ENCODE measurements around the gene ANKFN1. TPM values are rescaled to one million over a fixed set of nuclear protein-coding genes. Genes with fewer than 3 reads are reported as not detected.

ANKFN1 gene
- total RNA-seq, 4 donors from 2014 or later: 0.16 to 0.27 TPM; not detected in 2

DNA sequence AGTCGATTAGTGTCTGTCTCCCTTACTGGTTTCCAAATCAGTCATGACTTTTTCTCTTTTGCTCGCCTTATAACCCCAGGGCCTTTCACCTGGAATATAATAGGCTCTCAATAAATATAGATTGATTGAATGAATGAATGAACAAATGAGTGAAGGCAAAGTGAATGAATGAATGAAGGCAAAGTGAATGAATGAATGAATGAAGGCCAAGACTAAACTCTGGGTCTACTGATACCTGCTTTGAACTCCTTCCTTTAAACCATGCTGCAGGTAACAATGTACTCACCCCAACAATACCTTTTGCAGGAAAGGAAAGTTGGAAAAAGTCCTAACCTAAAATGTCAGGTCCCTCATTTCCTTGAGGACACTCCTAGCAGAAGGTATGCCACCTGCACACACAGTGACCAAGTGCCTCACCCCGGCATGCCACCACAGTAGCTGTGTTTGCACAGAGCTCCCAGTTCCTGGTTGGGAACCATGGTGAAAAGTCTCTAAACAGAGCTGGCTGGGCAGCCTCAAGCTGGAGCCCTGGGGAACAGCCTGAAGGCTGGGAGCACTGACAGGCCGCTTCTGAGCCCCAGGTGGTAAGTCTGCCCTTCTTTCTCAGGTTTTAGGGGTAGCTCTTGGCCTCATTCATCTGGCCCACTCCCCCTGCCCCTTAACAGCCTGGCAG is 42.7 kb upstream of the ANKFN1 start:
- ATAC-seq: no peak
- DNase-seq: no peak
- Histone ChIP-seq H3K9me3 (no peaks in the 10 kb centered on the region), H3K27ac (no peak overlapping the region), H3K4me1 (peaks cover 0 to 4% of the 10 kb centered on the region in 2 donors), H3K36me3 (no peaks in the 10 kb centered on the region), H3K4me3 (no peak overlapping the region), H3K27me3 (no peaks in the 10 kb centered on the region)
- in situ Hi-C loops (cut with MboI; ENCODE audit: low sequenced_read_pairs in 4 of 4): loop anchor here in 1 of 4 donors (25.0 kb wide), 1 partner anchor 302 kb away; no protein-coding TSS in a partner anchor
- TF ChIP-seq, protein P1, sequence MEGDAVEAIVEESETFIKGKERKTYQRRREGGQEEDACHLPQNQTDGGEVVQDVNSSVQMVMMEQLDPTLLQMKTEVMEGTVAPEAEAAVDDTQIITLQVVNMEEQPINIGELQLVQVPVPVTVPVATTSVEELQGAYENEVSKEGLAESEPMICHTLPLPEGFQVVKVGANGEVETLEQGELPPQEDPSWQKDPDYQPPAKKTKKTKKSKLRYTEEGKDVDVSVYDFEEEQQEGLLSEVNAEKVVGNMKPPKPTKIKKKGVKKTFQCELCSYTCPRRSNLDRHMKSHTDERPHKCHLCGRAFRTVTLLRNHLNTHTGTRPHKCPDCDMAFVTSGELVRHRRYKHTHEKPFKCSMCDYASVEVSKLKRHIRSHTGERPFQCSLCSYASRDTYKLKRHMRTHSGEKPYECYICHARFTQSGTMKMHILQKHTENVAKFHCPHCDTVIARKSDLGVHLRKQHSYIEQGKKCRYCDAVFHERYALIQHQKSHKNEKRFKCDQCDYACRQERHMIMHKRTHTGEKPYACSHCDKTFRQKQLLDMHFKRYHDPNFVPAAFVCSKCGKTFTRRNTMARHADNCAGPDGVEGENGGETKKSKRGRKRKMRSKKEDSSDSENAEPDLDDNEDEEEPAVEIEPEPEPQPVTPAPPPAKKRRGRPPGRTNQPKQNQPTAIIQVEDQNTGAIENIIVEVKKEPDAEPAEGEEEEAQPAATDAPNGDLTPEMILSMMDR (IDR thresholded peaks at IDR 0.05 in 4 of 5, conservative IDR thresholded peaks at IDR 0.05 in 1 of 5): no peak
- no peak for TF ChIP-seq POLR2A (IDR thresholded peaks at IDR 0.05)
- intact Hi-C loops (cut with DNase I; ENCODE audit: low total_unique reads): no loop called here

DNA sequence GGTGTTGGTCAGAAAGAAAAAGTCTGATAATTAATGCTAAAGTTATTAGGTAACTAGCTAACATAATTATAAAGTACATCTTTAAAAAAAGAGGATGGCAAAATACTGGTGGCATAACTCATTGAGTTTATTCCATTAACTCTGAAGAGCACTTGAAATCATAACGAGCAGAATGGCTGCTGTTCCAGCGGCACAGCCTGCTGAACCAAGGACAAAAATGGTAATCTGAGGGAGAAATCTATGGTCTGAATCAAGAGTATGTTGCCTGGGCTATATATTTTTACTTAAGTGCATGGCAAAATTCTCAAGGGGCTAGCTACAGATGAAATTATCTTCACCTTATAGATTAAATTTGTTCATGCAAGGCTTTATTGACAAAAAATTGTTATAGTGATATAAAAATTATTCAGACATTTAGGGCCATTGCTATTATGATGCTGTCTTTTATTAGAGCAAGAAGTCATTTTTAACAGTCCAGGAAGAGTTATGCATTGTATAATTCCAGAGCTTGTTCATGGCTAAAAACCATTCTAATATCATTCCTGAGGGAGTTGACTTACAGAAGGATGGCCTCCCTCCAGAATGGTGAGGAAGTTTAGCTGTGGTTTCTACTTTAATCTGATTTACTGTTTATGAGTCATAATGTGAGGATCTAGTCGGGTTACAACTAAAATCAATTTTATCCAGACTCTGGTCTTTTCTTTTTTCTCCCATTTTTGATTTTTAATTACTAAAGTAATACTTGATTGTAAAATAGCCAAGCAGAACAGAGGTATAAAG is 41.4 kb upstream of the ANKFN1 start:
- Histone ChIP-seq H3K36me3 (no peaks in the 10 kb centered on the region), H3K4me3 (no peak overlapping the region), H3K27ac (no peak overlapping the region), H3K27me3 (no peaks in the 10 kb centered on the region), H3K9me3 (no peaks in the 10 kb centered on the region), H3K4me1 (peaks cover 0 to 4% of the 10 kb centered on the region in 2 donors)
- no peak for ATAC-seq
- in situ Hi-C loops (cut with MboI; ENCODE audit: low sequenced_read_pairs in 4 of 4): loop anchor here in 1 of 4 donors (25.0 kb wide), 1 partner anchor 300 kb away; no protein-coding TSS in a partner anchor
- TF ChIP-seq, protein P1 (IDR thresholded peaks at IDR 0.05 in 4 of 5, conservative IDR thresholded peaks at IDR 0.05 in 1 of 5): no peak
- no peak for TF ChIP-seq POLR2A (IDR thresholded peaks at IDR 0.05)
- intact Hi-C loops (cut with DNase I; ENCODE audit: low total_unique reads): no loop called here
- no peak for DNase-seq

DNA sequence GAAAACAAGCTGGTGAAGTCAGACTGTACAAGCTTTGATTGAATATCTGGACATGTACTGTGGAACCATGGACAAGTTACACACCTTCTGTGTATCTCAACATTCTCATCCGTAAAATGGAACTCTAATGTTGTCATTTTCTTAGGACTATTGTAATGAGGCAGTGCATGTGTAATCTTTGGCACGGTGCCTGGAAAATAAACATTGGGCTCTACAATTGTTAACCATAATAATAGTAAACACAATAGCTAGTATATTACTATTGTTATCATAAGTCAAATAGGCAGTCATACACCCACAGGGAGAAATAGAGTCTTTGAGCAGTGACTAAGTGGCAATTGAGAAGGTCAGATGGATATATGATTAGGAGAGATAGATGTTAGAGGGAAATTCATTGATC is 39.8 kb upstream of the ANKFN1 start:
- ATAC-seq (no peak), DNase-seq (no peak)
- Histone ChIP-seq H3K4me3 (no peak overlapping the region), H3K27ac (no peak overlapping the region), H3K36me3 (no peaks in the 10 kb centered on the region), H3K9me3 (no peaks in the 10 kb centered on the region), H3K4me1 (peaks cover 0 to 4% of the 10 kb centered on the region in 2 donors), H3K27me3 (no peaks in the 10 kb centered on the region)
- no peak for TF ChIP-seq POLR2A (IDR thresholded peaks at IDR 0.05)
- intact Hi-C loops (cut with DNase I; ENCODE audit: low total_unique reads): no loop called here
- in situ Hi-C loops (cut with MboI; ENCODE audit: low sequenced_read_pairs in 4 of 4): loop anchor here in 1 of 4 donors (25.0 kb wide), 1 partner anchor 299 kb away; no protein-coding TSS in a partner anchor

DNA sequence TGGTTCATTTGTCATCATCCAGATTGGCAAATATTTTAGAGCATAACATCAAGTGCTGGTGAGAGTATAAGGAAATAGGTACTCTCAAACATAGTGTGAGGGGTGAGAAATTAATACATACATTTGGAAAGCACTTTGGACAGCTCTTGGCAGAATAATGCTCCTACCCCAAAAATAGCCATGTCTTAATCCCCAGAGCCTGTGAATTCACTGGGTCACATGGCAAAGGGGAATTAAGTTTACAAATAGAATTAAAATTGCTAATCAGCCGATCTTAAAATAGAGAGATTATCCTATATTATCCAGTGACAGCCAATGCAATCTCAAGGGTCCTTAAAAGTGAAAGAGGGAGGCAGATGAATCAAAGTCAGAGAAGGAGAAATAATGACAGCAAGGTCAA is 38.8 kb upstream of the ANKFN1 start:
- no peak for ATAC-seq
- Histone ChIP-seq H3K27me3 (no peaks in the 10 kb centered on the region), H3K4me1 (peaks cover 0 to 4% of the 10 kb centered on the region in 2 donors), H3K36me3 (no peaks in the 10 kb centered on the region), H3K9me3 (no peaks in the 10 kb centered on the region), H3K27ac (no peak overlapping the region), H3K4me3 (no peak overlapping the region)
- DNase-seq: no peak
- intact Hi-C loops (cut with DNase I; ENCODE audit: low total_unique reads) (no loop called here), in situ Hi-C loops (cut with MboI; ENCODE audit: low sequenced_read_pairs in 4 of 4) (loop anchor here in 1 of 4 donors (25.0 kb wide), 1 partner anchor 298 kb away; no protein-coding TSS in a partner anchor)
- TF ChIP-seq, protein P1 (IDR thresholded peaks at IDR 0.05 in 4 of 5, conservative IDR thresholded peaks at IDR 0.05 in 1 of 5): no peak

DNA sequence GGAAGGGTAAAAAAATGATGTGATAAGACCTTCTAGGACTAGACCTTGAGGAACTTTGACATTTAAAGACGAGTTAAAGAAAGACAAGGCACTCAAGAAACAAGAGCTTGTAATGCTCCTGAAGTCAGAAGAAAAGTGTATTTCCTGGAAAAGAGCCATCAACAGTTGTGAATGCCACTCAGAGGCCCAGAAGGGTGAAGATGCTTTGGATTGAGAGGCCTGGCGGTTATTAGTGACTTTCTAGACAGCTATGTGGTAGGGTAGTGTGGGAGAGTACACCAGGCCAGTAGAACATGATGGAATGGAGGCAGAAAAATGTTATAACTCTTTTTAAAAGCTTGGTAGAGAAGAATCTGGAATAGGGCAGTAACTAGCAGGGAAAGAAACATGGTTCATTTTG is 34.1 kb upstream of the ANKFN1 start:
- Histone ChIP-seq H3K27me3 (no peaks in the 10 kb centered on the region), H3K27ac (no peak overlapping the region), H3K9me3 (no peaks in the 10 kb centered on the region), H3K4me1 (peaks cover 0 to 4% of the 10 kb centered on the region in 2 donors), H3K36me3 (no peaks in the 10 kb centered on the region), H3K4me3 (no peak overlapping the region)
- DNase-seq (no peak), ATAC-seq (no peak)
- in situ Hi-C loops (cut with MboI; ENCODE audit: low sequenced_read_pairs in 4 of 4): loop anchor here in 1 of 4 donors (25.0 kb wide), 1 partner anchor 293 kb away; no protein-coding TSS in a partner anchor
- TF ChIP-seq, protein P1 (IDR thresholded peaks at IDR 0.05 in 4 of 5, conservative IDR thresholded peaks at IDR 0.05 in 1 of 5): no peak
- TF ChIP-seq POLR2A (IDR thresholded peaks at IDR 0.05): no peak
- intact Hi-C loops (cut with DNase I; ENCODE audit: low total_unique reads): no loop called here
